Activated CD8-positive, alpha-beta memory T cell treated with anti-CD3 and anti-CD28 coated beads, Interleukin-2, amount 10 ng/mL, durations not matched to agents 7 days and 5 days (primary cell): ENCODE results near the gene HCRTR1. TPM values are rescaled to one million over a fixed set of nuclear protein-coding genes. Genes with fewer than 3 reads are reported as not detected.

Source experiments
- ATAC-seq: fragments of 150-1000 bp; cut with Tn5 transposase; one replicate; pipeline ENCODE4 v1.10.0; 2021; ENCODE audit warnings: moderate library complexity
- CTCF ChIA-PET: fragments of 350-600 bp; sonication (Branson Sonifier 250); formaldehyde crosslinking; loops from one replicate; lab custom pipeline; 2021; ENCODE audit warnings: antibody characterized with exemption; lab: Charles Lee
- DNase-seq: peaks from one replicate; pipeline ENCODE4 v3.0.0-alpha.2; 2020
- H3K27ac Mint-ChIP-seq: one replicate; pipeline ENCODE4 v1.8.0; 2021; ENCODE audit warnings: mild to moderate bottlenecking, mixed read lengths
- H3K27me3 Mint-ChIP-seq: one replicate; pipeline ENCODE4 v1.8.0; 2021; ENCODE audit warnings: mixed read lengths
- H3K36me3 Mint-ChIP-seq: one replicate; pipeline ENCODE4 v1.8.0; 2021; ENCODE audit warnings: mild to moderate bottlenecking, mixed read lengths
- H3K4me1 Mint-ChIP-seq: one replicate; pipeline ENCODE4 v1.8.0; 2021; ENCODE audit warnings: mixed read lengths
- H3K4me3 Mint-ChIP-seq: one replicate; pipeline ENCODE4 v1.8.0; 2021; ENCODE audit warnings: mild to moderate bottlenecking, moderate library complexity, mixed read lengths
- H3K9me3 Mint-ChIP-seq: one replicate; pipeline ENCODE4 v1.8.0; 2022; ENCODE audit warnings: low read depth, mixed read lengths
- total RNA-seq, 2 experiments: library from RNA; stranded (reverse); gene quantifications; one replicate each; pipeline ENCODE4 v1.2.3, GENCODE V29; 2021

Gene HCRTR1
- total RNA-seq, 2 experiments from 2014 or later, result not detected

- no peak overlapping the region for H3K27ac Mint-ChIP-seq
- no peak overlapping the region for H3K4me3 Mint-ChIP-seq
- DNase-seq (no peak), ATAC-seq (no peak)
- H3K27me3 Mint-ChIP-seq, result no peaks in the 10 kb centered on the region
- CTCF ChIA-PET, result interaction anchor here (1.6 to 3.0 kb wide), 2 partner anchors 9 to 12 kb away, joined by 4 to 13 read pairs; no protein-coding TSS in a partner anchor
- peaks cover 9% of the 10 kb centered on the region for H3K4me1 Mint-ChIP-seq
- no peaks in the 10 kb centered on the region for H3K9me3 Mint-ChIP-seq
- peaks cover 8% of the 10 kb centered on the region for H3K36me3 Mint-ChIP-seq
Observed at GRCh38 chr1:31628931-31629556, 11.6 kb downstream of the HCRTR1 start.

- Mint-ChIP-seq H3K36me3 (peaks cover 8% of the 10 kb centered on the region), H3K27me3 (no peaks in the 10 kb centered on the region), H3K27ac (no peak overlapping the region), H3K4me1 (peaks cover 6% of the 10 kb centered on the region), H3K4me3 (no peak overlapping the region), H3K9me3 (no peaks in the 10 kb centered on the region)
- CTCF ChIA-PET, result interaction anchor here (0.9 to 4.2 kb wide), 4 partner anchors 11 to 70 kb away, joined by 3 to 19 read pairs (median 4); no protein-coding TSS in a partner anchor
- DNase-seq, result no peak
- ATAC-seq, result no peak
Observed at GRCh38 chr1:31632649-31633048, 15.2 kb downstream of the HCRTR1 start.

GRCh38 chr1:31633117-31633516 lies 15.6 kb downstream of the HCRTR1 start:
- CTCF ChIA-PET, result interaction anchor here (0.9 to 4.2 kb wide), 4 partner anchors 11 to 70 kb away, joined by 3 to 19 read pairs (median 4); no protein-coding TSS in a partner anchor
- Mint-ChIP-seq H3K9me3 (no peaks in the 10 kb centered on the region), H3K4me1 (peaks cover 10% of the 10 kb centered on the region), H3K27ac (no peak overlapping the region), H3K36me3 (peaks cover 8% of the 10 kb centered on the region), H3K27me3 (no peaks in the 10 kb centered on the region), H3K4me3 (no peak overlapping the region)
- ATAC-seq (peak; percentile 33), DNase-seq (no peak)

GRCh38 chr1:31637915-31638673 lies 20.6 kb downstream of the HCRTR1 start:
- no peak overlapping the region for H3K4me3 Mint-ChIP-seq
- no peaks in the 10 kb centered on the region for H3K27me3 Mint-ChIP-seq
- DNase-seq, result no peak
- no peak for ATAC-seq
- H3K36me3 Mint-ChIP-seq, result no peaks in the 10 kb centered on the region
- H3K4me1 Mint-ChIP-seq, result peaks cover 18% of the 10 kb centered on the region
- H3K9me3 Mint-ChIP-seq, result no peaks in the 10 kb centered on the region
- H3K27ac Mint-ChIP-seq, result no peak overlapping the region
- CTCF ChIA-PET, result interaction anchor here (1.1 to 4.1 kb wide), 3 partner anchors 9 to 72 kb away, joined by 4 to 13 read pairs (median 10); no protein-coding TSS in a partner anchor

GRCh38 chr1:31639543-31639942 lies 22.1 kb downstream of the HCRTR1 start:
- H3K9me3 Mint-ChIP-seq, result no peaks in the 10 kb centered on the region
- ATAC-seq (no peak), DNase-seq (no peak)
- CTCF ChIA-PET, result interaction anchor here (2.1 to 4.1 kb wide), 2 partner anchors 10 to 149 kb away, joined by 7 to 13 read pairs; no protein-coding TSS in a partner anchor
- H3K27ac Mint-ChIP-seq, result no peak overlapping the region
- no peaks in the 10 kb centered on the region for H3K36me3 Mint-ChIP-seq
- H3K4me1 Mint-ChIP-seq, result peaks cover 28% of the 10 kb centered on the region
- no peak overlapping the region for H3K4me3 Mint-ChIP-seq
- H3K27me3 Mint-ChIP-seq, result no peaks in the 10 kb centered on the region

- DNase-seq, result no peak
Observed at GRCh38 chr1:31640179-31640578, 22.7 kb downstream of the HCRTR1 start.

GRCh38 chr1:31640964-31641363 lies 23.5 kb downstream of the HCRTR1 start:
- no peaks in the 10 kb centered on the region for H3K27me3 Mint-ChIP-seq
- ATAC-seq, result no peak
- CTCF ChIA-PET, result interaction anchor here (1.5 to 2.1 kb wide), 3 partner anchors 22 to 148 kb away, joined by 3 to 7 read pairs (median 4); no protein-coding TSS in a partner anchor
- no peaks in the 10 kb centered on the region for H3K9me3 Mint-ChIP-seq
- no peaks in the 10 kb centered on the region for H3K36me3 Mint-ChIP-seq
- H3K27ac Mint-ChIP-seq, result no peak overlapping the region
- peaks cover 35% of the 10 kb centered on the region for H3K4me1 Mint-ChIP-seq
- DNase-seq, result no peak
- H3K4me3 Mint-ChIP-seq, result no peak overlapping the region

More at GRCh38 chr1:31640179-31640578, 22.7 kb downstream of the HCRTR1 start:
- Mint-ChIP-seq H3K4me3 (no peak overlapping the region), H3K36me3 (no peaks in the 10 kb centered on the region), H3K9me3 (no peaks in the 10 kb centered on the region), H3K27me3 (no peaks in the 10 kb centered on the region), H3K27ac (no peak overlapping the region), H3K4me1 (peaks cover 28% of the 10 kb centered on the region)
- CTCF ChIA-PET, result interaction anchor here (1.5 to 4.1 kb wide), 3 partner anchors 11 to 149 kb away, joined by 3 to 13 read pairs (median 7); no protein-coding TSS in a partner anchor
- ATAC-seq, result no peak

GRCh38 chr1:31642366-31642765 lies 24.9 kb downstream of the HCRTR1 start:
- ATAC-seq (no peak), DNase-seq (no peak)
- Mint-ChIP-seq H3K4me3 (no peak overlapping the region), H3K27me3 (no peaks in the 10 kb centered on the region), H3K9me3 (peaks cover 2% of the 10 kb centered on the region), H3K4me1 (peaks cover 40% of the 10 kb centered on the region), H3K27ac (no peak overlapping the region), H3K36me3 (peaks cover 2% of the 10 kb centered on the region)
- CTCF ChIA-PET, result interaction anchor here (1.1 to 1.7 kb wide), 2 partner anchors 11 to 24 kb away, joined by 3 to 8 read pairs; partner anchors contain the start of gene HCRTR1

- CTCF ChIA-PET, result interaction anchor here (0.9 to 4.5 kb wide), 4 partner anchors 12 to 146 kb away, joined by 3 to 31 read pairs (median 6); partner anchors contain the start of gene HCRTR1
- H3K4me1 Mint-ChIP-seq, result peaks cover 37% of the 10 kb centered on the region
- DNase-seq (no peak), ATAC-seq (no peak)
- peaks cover 2% of the 10 kb centered on the region for H3K9me3 Mint-ChIP-seq
- H3K36me3 Mint-ChIP-seq, result peaks cover 2% of the 10 kb centered on the region
- no peak overlapping the region for H3K27ac Mint-ChIP-seq
- H3K27me3 Mint-ChIP-seq, result no peaks in the 10 kb centered on the region
- no peak overlapping the region for H3K4me3 Mint-ChIP-seq
Observed at GRCh38 chr1:31642897-31643296, 25.4 kb downstream of the HCRTR1 start.

- no peak for DNase-seq
- CTCF ChIA-PET, result interaction anchor here (1.0 to 4.5 kb wide), 11 partner anchors 11 to 299 kb away, joined by 3 to 31 read pairs (median 4); partner anchors contain the start of gene HCRTR1
- Mint-ChIP-seq H3K27me3 (no peaks in the 10 kb centered on the region), H3K4me1 (peaks cover 29% of the 10 kb centered on the region), H3K27ac (peak overlapping the region; percentile 100), H3K36me3 (peaks cover 2% of the 10 kb centered on the region), H3K9me3 (peaks cover 2% of the 10 kb centered on the region), H3K4me3 (peak overlapping the region; percentile 96)
- ATAC-seq, result peak; percentile 57
Observed at GRCh38 chr1:31643976-31644559, 26.6 kb downstream of the HCRTR1 start.

- ATAC-seq (peak; percentile 85), DNase-seq (peak; percentile 99)
- peaks cover 2% of the 10 kb centered on the region for H3K36me3 Mint-ChIP-seq
- CTCF ChIA-PET, result interaction anchor here (0.8 to 4.5 kb wide), 12 partner anchors 9 to 298 kb away, joined by 3 to 31 read pairs (median 4); no protein-coding TSS in a partner anchor
- peak within 1 kb of the TSS; percentile 100 for H3K27ac Mint-ChIP-seq
- no peaks in the 10 kb centered on the region for H3K27me3 Mint-ChIP-seq
- peaks cover 2% of the 10 kb centered on the region for H3K9me3 Mint-ChIP-seq
- H3K4me1 Mint-ChIP-seq, result peaks cover 29% of the 10 kb centered on the region
- H3K4me3 Mint-ChIP-seq, result peak within 1 kb of the TSS; percentile 96
Observed at GRCh38 chr1:31644560-31645273, 27.2 kb downstream of the HCRTR1 start, which contains the start of gene PEF1. PEF1 (minus strand) TSS chr1:31644876; CDS start chr1:31644864, 12 bp downstream.

GRCh38 chr1:31645274-31645568 lies 27.7 kb downstream of the HCRTR1 start:
- H3K27me3 Mint-ChIP-seq, result no peaks in the 10 kb centered on the region
- H3K36me3 Mint-ChIP-seq, result peaks cover 2% of the 10 kb centered on the region
- H3K27ac Mint-ChIP-seq, result peak overlapping the region; percentile 100
- peak overlapping the region; percentile 96 for H3K4me3 Mint-ChIP-seq
- CTCF ChIA-PET, result interaction anchor here (0.8 to 4.5 kb wide), 10 partner anchors 9 to 298 kb away, joined by 3 to 31 read pairs (median 4); no protein-coding TSS in a partner anchor
- peaks cover 2% of the 10 kb centered on the region for H3K9me3 Mint-ChIP-seq
- ATAC-seq (no peak), DNase-seq (no peak)
- peaks cover 29% of the 10 kb centered on the region for H3K4me1 Mint-ChIP-seq
